H1 (cell line): Measurements from ENCODE around the gene ME3. TPM values are rescaled to one million over a fixed set of nuclear protein-coding genes. Genes with fewer than 3 reads are reported as not detected.

Source experiments
- EP300 ChIP-seq, 2 experiments: IDR thresholded peaks; 1 replicate in 1 of 2; 2 replicates in 1 of 2; pipeline ENCODE4 v1.6.1; 2011 to 2012; ENCODE audit warnings: low read depth in 2 of 2, low read length in 2 of 2, mild to moderate bottlenecking in 2 of 2, borderline replicate concordance in 1 of 2, inconsistent platforms in 1 of 2, moderate library complexity in 1 of 2
- EZH2 ChIP-seq: fragments of 200-600 bp; sonication (generic); IDR thresholded peaks from 2 replicates; pipeline ENCODE4 v1.7.1; 2012; ENCODE audit warnings: low read depth, mild to moderate bottlenecking, moderate library complexity, low read length, inconsistent platforms; ENCODE audit not compliant: severe bottlenecking
- NANOG ChIP-seq: IDR thresholded peaks from 2 replicates; pipeline ENCODE4 v1.6.1; 2011; ENCODE audit warnings: low read length, low read depth, mild to moderate bottlenecking, inconsistent platforms; ENCODE audit not compliant: insufficient read depth, poor library complexity, severe bottlenecking
- RNF2 ChIP-seq: fragments of 200-900, 300-1000 bp; sonication (generic); IDR thresholded peaks from 2 replicates; pipeline ENCODE4 v1.7.1; 2016; ENCODE audit warnings: borderline replicate concordance, low read depth, mild to moderate bottlenecking, antibody characterized with exemption, low read length; ENCODE audit not compliant: poor library complexity, severe bottlenecking; ENCODE audit errors: missing control alignments
- TAF1 ChIP-seq: IDR thresholded peaks from 2 replicates; pipeline ENCODE4 v1.6.1; 2011; ENCODE audit warnings: mild to moderate bottlenecking, low read depth, low read length
- polyA plus RNA-seq, 7 experiments: library from polyadenylated mRNA; depleted of rRNA in 3 of 7; stranded (reverse) in 5 of 7; unstranded in 2 of 7; fragments of >200 nt in 5 of 7; fragments of 200-250 nt in 2 of 7; gene quantifications; 1 replicate in 5 of 7; 2 replicates in 1 of 7; 4 replicates in 1 of 7; pipeline versions ENCODE4 v1.2.1 to v1.2.3, GENCODE V29; 2011 to 2013; ENCODE audit warnings: missing spikeins in 2 of 7, mixed read lengths in 2 of 7
- total RNA-seq: library from RNA; stranded (reverse); fragmentation: NEBNext Ultra II Directional; extraction: Animal tissue kit (Norgen Biotek cat#: 25700); gene quantifications from 2 replicates; pipeline ENCODE4 v1.2.1, GENCODE V29; 2021
- TF ChIP-seq, protein P1 (sequence below), 3 experiments: IDR thresholded peaks; 1 replicate in 2 of 3; 2 replicates in 1 of 3; pipeline versions ENCODE4 v1.5.1 to v1.6.1; 2011; ENCODE audit warnings: low read length in 3 of 3, mild to moderate bottlenecking in 3 of 3, inconsistent platforms in 2 of 3, low read depth in 1 of 3, moderate library complexity in 1 of 3; ENCODE audit not compliant: insufficient read depth in 1 of 3; ENCODE audit errors: control extremely low read depth in 1 of 3

The ME3 gene
- total and polyA plus RNA-seq, 2 of the 8 experiments (the other 6 are each of a cell fraction or from before 2014, with no cell fraction given), result 1.5 to 2.8 TPM

DNA sequence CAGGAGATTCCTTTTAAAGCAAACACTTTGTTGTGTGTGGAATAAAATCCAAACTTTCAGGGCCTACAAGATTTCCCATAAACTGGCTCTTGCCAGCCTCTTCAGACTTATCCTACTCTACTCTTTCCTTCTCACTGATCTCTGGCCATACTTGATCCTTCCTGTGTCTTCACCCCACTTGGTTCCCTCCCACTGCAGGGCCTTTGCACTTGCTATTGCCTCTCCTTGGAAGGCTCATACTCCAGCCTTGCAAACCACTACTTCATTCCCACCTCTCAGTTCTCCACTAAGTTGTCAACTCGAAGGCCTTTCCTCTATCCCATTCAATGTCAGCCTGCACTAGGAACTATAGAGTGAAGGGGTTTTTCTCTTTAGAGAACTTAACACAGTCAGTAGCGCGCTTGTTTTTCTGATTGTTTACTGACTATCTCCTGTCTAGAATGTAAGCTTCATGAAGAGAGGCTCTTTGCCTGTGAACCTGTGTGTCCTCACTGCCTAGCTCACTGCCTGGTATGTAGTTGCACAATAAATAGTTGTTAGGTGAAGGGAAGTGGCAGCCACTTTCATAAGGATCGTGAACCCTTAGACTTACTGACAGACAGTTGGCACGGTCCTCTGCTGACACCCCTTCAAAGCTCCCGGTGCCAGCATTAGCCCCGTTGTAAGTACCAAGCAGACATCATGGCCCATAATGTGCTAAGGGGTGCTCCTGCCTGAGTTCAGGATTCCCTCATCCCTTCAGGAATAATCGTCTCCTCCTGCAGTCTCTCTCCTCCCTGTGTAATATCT, 833 bp upstream of the ME3 start (continued):
- no peak for TF ChIP-seq EP300 (IDR thresholded peaks at IDR 0.05; ENCODE audit: borderline replicate concordance in 1 of 2, low read depth in 2 of 2, low read length in 2 of 2)
- no peak for TF ChIP-seq EZH2
- TF ChIP-seq TAF1, result no peak
- TF ChIP-seq NANOG, result no peak
- TF ChIP-seq, protein P1, sequence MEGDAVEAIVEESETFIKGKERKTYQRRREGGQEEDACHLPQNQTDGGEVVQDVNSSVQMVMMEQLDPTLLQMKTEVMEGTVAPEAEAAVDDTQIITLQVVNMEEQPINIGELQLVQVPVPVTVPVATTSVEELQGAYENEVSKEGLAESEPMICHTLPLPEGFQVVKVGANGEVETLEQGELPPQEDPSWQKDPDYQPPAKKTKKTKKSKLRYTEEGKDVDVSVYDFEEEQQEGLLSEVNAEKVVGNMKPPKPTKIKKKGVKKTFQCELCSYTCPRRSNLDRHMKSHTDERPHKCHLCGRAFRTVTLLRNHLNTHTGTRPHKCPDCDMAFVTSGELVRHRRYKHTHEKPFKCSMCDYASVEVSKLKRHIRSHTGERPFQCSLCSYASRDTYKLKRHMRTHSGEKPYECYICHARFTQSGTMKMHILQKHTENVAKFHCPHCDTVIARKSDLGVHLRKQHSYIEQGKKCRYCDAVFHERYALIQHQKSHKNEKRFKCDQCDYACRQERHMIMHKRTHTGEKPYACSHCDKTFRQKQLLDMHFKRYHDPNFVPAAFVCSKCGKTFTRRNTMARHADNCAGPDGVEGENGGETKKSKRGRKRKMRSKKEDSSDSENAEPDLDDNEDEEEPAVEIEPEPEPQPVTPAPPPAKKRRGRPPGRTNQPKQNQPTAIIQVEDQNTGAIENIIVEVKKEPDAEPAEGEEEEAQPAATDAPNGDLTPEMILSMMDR (IDR thresholded peaks at IDR 0.05; ENCODE audit: control extremely low read depth in 1 of 3, insufficient read depth in 1 of 3, low read depth in 1 of 3, low read length in 3 of 3), result no peak
- no peak for TF ChIP-seq RNF2
